Lung (tissue), 12 donors: Measurements from ENCODE around the gene SELENOM. TPM values are rescaled to one million over a fixed set of nuclear protein-coding genes. Genes with fewer than 3 reads are reported as not detected.
A peak's percentile ranks its signal among the peaks of the same experiment; 100 is the strongest.
"Not testable (repeated sequence)": the region's sequence is repeated elsewhere in the genome, so short reads cannot be mapped to it uniquely, and the experiment has no call there.

Experiments used
- ATAC-seq: fragments of 200-7000 bp; cut with Tn5 transposase; one replicate; pipeline ENCODE4 v1.9.1; 2020; ENCODE audit warnings: moderate number of reproducible peaks; ENCODE audit not compliant: insufficient read depth, low FRiP score
- DNase-seq, 3 donors: peaks; one replicate each; pipeline ENCODE4 v3.0.0-alpha.2; 2013 to 2017
- H3K27ac ChIP-seq, 2 donors: one replicate each; pipeline ENCODE4 v1.5.1; 2013; ENCODE audit warnings: mild to moderate bottlenecking in 2 of 2, moderate library complexity in 2 of 2, control low read depth in 1 of 2, inconsistent platforms in 1 of 2, low read depth in 1 of 2, low read length in 1 of 2
- H3K27me3 ChIP-seq, 3 donors: one replicate each; pipeline ENCODE4 v1.5.1; 2013; ENCODE audit warnings: low read length in 2 of 3; ENCODE audit not compliant: control insufficient read depth in 3 of 3, insufficient read depth in 3 of 3
- H3K36me3 ChIP-seq, 4 donors: one replicate each; pipeline ENCODE4 v1.5.1; 2013; ENCODE audit warnings: low read length in 4 of 4, mild to moderate bottlenecking in 1 of 4, moderate library complexity in 1 of 4; ENCODE audit not compliant: control insufficient read depth in 4 of 4, insufficient read depth in 4 of 4
- H3K4me1 ChIP-seq, 5 donors: one replicate each; pipeline ENCODE4 v1.5.1; 2013; ENCODE audit warnings: low read length in 5 of 5, mild to moderate bottlenecking in 2 of 5, moderate library complexity in 1 of 5; ENCODE audit not compliant: control insufficient read depth in 5 of 5, insufficient read depth in 5 of 5
- H3K4me3 ChIP-seq: one replicate; pipeline ENCODE4 v1.5.1; 2013; ENCODE audit warnings: mild to moderate bottlenecking, control low read depth, moderate library complexity
- H3K9ac ChIP-seq, 2 donors: one replicate each; pipeline ENCODE4 v1.5.1; 2013; ENCODE audit warnings: low read length in 2 of 2, control low read depth in 1 of 2; ENCODE audit not compliant: insufficient read depth in 1 of 2
- H3K9me3 ChIP-seq, 4 donors: one replicate each; pipeline ENCODE4 v1.5.1; 2013; ENCODE audit warnings: low read length in 3 of 4, mild to moderate bottlenecking in 1 of 4, moderate library complexity in 1 of 4; ENCODE audit not compliant: control insufficient read depth in 4 of 4, insufficient read depth in 3 of 4
- WGBS, 2 donors: extraction: QIAGEN DNeasy Blood & Tissue Kit; methylation state at CpG; one replicate each; pipeline ENCODE4 v1.1.7; 2013; 5-methylcytosine and 5-hydroxymethylcytosine counted together
- polyA plus RNA-seq, 2 donors: library from polyadenylated mRNA; stranded (reverse); fragments of 200-250 nt; gene quantifications; one replicate each; pipeline ENCODE4 v1.2.1, GENCODE V29; 2013
- total RNA-seq, 2 donors: library from RNA; depleted of rRNA in 1 of 2; stranded (reverse); fragments of >200 nt in 1 of 2; gene quantifications; one replicate each; pipeline ENCODE4 v1.2.1, GENCODE V29; 2014 to 2021
- TF ChIP-seq, protein P1 (sequence below): IDR thresholded peaks from 2 replicates; pipeline ENCODE4 v1.5.1; 2012; ENCODE audit warnings: mild to moderate bottlenecking; ENCODE audit errors: control extremely low read depth, extremely low read depth
- donor health status: control.
- donor health status: control.
- donor health status: Bipolar disorder and iron deficiency.
- donor health status: healthy.
- donor health status: DM: yes; HTN: yes; CAD: no.

The SELENOM gene
- total and polyA plus RNA-seq, 4 donors, result 26.6 to 159 (median 147) TPM

- TF ChIP-seq, protein P1, sequence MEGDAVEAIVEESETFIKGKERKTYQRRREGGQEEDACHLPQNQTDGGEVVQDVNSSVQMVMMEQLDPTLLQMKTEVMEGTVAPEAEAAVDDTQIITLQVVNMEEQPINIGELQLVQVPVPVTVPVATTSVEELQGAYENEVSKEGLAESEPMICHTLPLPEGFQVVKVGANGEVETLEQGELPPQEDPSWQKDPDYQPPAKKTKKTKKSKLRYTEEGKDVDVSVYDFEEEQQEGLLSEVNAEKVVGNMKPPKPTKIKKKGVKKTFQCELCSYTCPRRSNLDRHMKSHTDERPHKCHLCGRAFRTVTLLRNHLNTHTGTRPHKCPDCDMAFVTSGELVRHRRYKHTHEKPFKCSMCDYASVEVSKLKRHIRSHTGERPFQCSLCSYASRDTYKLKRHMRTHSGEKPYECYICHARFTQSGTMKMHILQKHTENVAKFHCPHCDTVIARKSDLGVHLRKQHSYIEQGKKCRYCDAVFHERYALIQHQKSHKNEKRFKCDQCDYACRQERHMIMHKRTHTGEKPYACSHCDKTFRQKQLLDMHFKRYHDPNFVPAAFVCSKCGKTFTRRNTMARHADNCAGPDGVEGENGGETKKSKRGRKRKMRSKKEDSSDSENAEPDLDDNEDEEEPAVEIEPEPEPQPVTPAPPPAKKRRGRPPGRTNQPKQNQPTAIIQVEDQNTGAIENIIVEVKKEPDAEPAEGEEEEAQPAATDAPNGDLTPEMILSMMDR, result no peak
- DNase-seq (no peak), ATAC-seq (no peak)
- peaks cover 0 to 1% (median 0%) of the 10 kb centered on the region in 5 donors for H3K4me1 ChIP-seq
- H3K9me3 ChIP-seq, result no peaks in the 10 kb centered on the region
- no peaks in the 10 kb centered on the region for H3K27me3 ChIP-seq
- no peak overlapping the region for H3K4me3 ChIP-seq
- H3K9ac ChIP-seq, result no peak overlapping the region
- peak overlapping the region in 1 of 2 donors; percentile 84 for H3K27ac ChIP-seq
- WGBS, 2 donors, result 89 to 95% methylated on average over 3 of the region's 3 CpGs
- no peaks in the 10 kb centered on the region for H3K36me3 ChIP-seq
Measured at GRCh38 chr22:31118046-31118820, 10.9 kb upstream of the SELENOM start.

DNA sequence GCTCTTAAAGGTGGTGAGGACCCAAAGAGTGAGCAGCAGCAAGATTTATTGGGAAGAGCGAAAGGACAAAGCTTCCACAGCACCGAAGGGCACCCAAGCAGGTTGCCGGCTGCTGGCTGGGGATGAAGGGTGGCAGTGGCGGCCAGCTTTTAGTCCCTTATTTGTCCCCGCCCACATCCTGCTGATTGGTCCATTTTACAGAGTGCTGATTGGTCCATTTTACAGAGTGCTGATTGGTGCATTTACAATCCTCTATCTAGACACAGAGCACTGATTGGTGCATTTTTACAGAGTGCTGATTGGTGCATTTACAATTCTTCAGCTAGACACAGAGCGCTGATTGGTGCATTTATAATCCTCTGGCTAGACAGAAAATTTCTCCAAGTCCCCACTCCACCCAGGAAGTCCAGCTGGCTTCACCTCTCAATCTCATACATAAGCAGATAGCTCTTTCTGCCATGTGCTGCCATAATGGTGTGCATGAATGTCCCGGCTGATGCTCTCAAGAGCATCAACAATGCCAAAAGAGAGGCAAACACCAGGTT lies 5.3 kb upstream of the SELENOM start:
- not testable (repeated sequence) for H3K9ac ChIP-seq, H3K27ac ChIP-seq, H3K27me3 ChIP-seq, DNase-seq, H3K9me3 ChIP-seq, H3K4me3 ChIP-seq, H3K4me1 ChIP-seq, ATAC-seq, H3K36me3 ChIP-seq
- WGBS, 2 donors, result 96 to 97% methylated on average over 7 of the region's 7 CpGs

DNA sequence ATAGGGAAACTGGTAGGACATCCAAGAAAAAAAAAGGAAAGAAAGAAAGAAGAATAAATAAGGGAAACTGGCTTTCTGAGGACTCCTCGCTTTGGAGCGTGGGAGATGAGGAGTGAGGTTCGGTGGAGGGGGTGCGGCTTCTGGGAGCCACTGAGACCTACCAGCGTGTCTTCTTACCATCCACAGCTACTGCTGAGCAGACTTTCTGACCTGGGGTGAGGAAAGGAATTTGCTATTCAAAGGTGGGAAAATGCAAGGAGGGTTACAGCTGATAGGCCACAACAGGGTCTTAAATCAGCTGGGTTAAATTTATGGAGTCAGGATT lies 488 bp upstream of the SELENOM start:
- DNase-seq (no peak), ATAC-seq (no peak)
- H3K27ac ChIP-seq, result peak overlapping the region; percentile 62 to 66
- WGBS, 2 donors, result 1 to 4% methylated on average over 5 of the region's 5 CpGs
- no peaks in the 10 kb centered on the region for H3K27me3 ChIP-seq
- H3K9me3 ChIP-seq, result no peaks in the 10 kb centered on the region
- H3K9ac ChIP-seq, result peak overlapping the region in 1 of 2 donors; percentile 84
- TF ChIP-seq, protein P1, result no peak
- peaks cover 0 to 8% (median 0%) of the 10 kb centered on the region in 4 donors for H3K36me3 ChIP-seq
- H3K4me1 ChIP-seq, result peaks cover 0 to 11% (median 2%) of the 10 kb centered on the region in 5 donors
- no peak overlapping the region for H3K4me3 ChIP-seq

GRCh38 chr22:31106731-31107177 lies 614 bp downstream of the SELENOM start:
- DNase-seq (peak in 2 of 3 donors; percentile 12 to 26), ATAC-seq (no peak)
- WGBS, 2 donors, result 65 to 86% methylated on average over 14 of the region's 14 CpGs
- Histone ChIP-seq H3K9ac (peak overlapping the region in 1 of 2 donors; percentile 84), H3K27ac (peak overlapping the region; percentile 85 to 94), H3K36me3 (peaks cover 0 to 10% (median 7%) of the 10 kb centered on the region in 4 donors), H3K9me3 (no peaks in the 10 kb centered on the region), H3K4me3 (peak overlapping the region; percentile 69), H3K4me1 (peaks cover 0 to 11% (median 2%) of the 10 kb centered on the region in 5 donors), H3K27me3 (no peaks in the 10 kb centered on the region)
- TF ChIP-seq, protein P1, result no peak
